Astrocyte (in vitro differentiated cells and primary cell): ENCODE data around the gene DNMBP.

ENCODE experiments used
- CTCF ChIP-seq: IDR thresholded peaks from 2 replicates; pipeline ENCODE4 v1.5.1; 2011; ENCODE audit warnings: low read depth, mild to moderate bottlenecking, inconsistent platforms, low read length, moderate library complexity; ENCODE audit not compliant: insufficient read depth
- EZH2 ChIP-seq: IDR thresholded peaks from 2 replicates; pipeline ENCODE4 v1.6.1; 2012; ENCODE audit warnings: mild to moderate bottlenecking, low read length, inconsistent platforms; ENCODE audit not compliant: insufficient read depth

GRCh38 chr10:100043344-100043743 lies 33.6 kb upstream of the DNMBP start:
- TF ChIP-seq CTCF (no peak), EZH2 (no peak)
